HEK293 (cell line): ENCODE results near the gene MFSD1.

Source experiments
- CTCF ChIA-PET: fragments of 350-600 bp; formaldehyde crosslinking; extraction: SDS; loops from one replicate; lab custom pipeline; 2021; ENCODE audit warnings: antibody characterized with exemption; lab: Yijun Ruan, JAX
- POLR2A ChIA-PET: fragments of 300-600 bp; formaldehyde crosslinking; extraction: SDS; loops from one replicate; lab custom pipeline; 2020; ENCODE audit warnings: antibody characterized with exemption, inconsistent platforms; lab: Yijun Ruan, JAX
- H3K27ac ChIP-seq: fragments of 200-500 bp; sonication (Bioruptor generic); 2 replicates; pipeline ENCODE4 v1.5.1; 2014; ENCODE audit warnings: low read depth, low read length, control low read depth, inconsistent platforms; ENCODE audit errors: extremely low read depth
- H3K36me3 ChIP-seq, 2 experiments: fragments of 200-500 bp in 1 of 2; sonication (Bioruptor generic) in 1 of 2; 1 replicate in 1 of 2; 2 replicates in 1 of 2; pipeline ENCODE4 v1.5.1; 2014 to 2017; ENCODE audit warnings: inconsistent platforms in 2 of 2, low read length in 2 of 2; ENCODE audit not compliant: control insufficient read depth in 2 of 2, insufficient read depth in 1 of 2
- H3K4me1 ChIP-seq: fragments of 200-500 bp; sonication (Bioruptor generic); 2 replicates; pipeline ENCODE4 v1.5.1; 2014; ENCODE audit warnings: mild to moderate bottlenecking, low read length, inconsistent platforms; ENCODE audit not compliant: control insufficient read depth, insufficient read depth
- H3K4me3 ChIP-seq: 2 replicates; pipeline ENCODE4 v1.5.1; 2011; ENCODE audit warnings: low read depth, mild to moderate bottlenecking, control low read depth, low read length, moderate library complexity
- H3K9me3 ChIP-seq: fragments of 200-500 bp; sonication (Bioruptor generic); 2 replicates; pipeline ENCODE4 v1.5.1; 2014; ENCODE audit warnings: low read depth, low read length, inconsistent platforms; ENCODE audit not compliant: control insufficient read depth, insufficient read depth
- BCL11A ChIP-seq: fragments of 450-650 bp; formaldehyde crosslinking; IDR thresholded peaks from 2 replicates; pipeline ENCODE4 v1.5.1; 2016; ENCODE audit warnings: low read depth, missing biosample characterization, missing genetic modification characterization
- GLIS1 ChIP-seq: fragments of 450-650 bp; formaldehyde crosslinking; IDR thresholded peaks from 2 replicates; pipeline ENCODE4 v1.5.1; 2016; ENCODE audit warnings: missing biosample characterization, missing genetic modification characterization
- HOXA7 ChIP-seq: sonication (generic); formaldehyde crosslinking; IDR thresholded peaks from 2 replicates; pipeline ENCODE4 v1.8.1; 2022; ENCODE audit warnings: missing genetic modification reagents, borderline replicate concordance
- HOXD13 ChIP-seq: sonication (generic); formaldehyde crosslinking; IDR thresholded peaks from 2 replicates; pipeline ENCODE4 v1.8.0; 2022; ENCODE audit warnings: missing genetic modification reagents, borderline replicate concordance
- IKZF3 ChIP-seq: fragments of 450-650 bp; IDR thresholded peaks from 2 replicates; pipeline ENCODE4 v1.5.0; 2018; ENCODE audit warnings: missing biosample characterization, mild to moderate bottlenecking, missing genetic modification characterization, moderate library complexity
- INSM2 ChIP-seq: fragments of 450-650 bp; formaldehyde crosslinking; IDR thresholded peaks from 2 replicates; pipeline ENCODE4 v1.5.1; 2016; ENCODE audit warnings: missing biosample characterization, missing genetic modification characterization
- SCRT1 ChIP-seq: fragments of 450-650 bp; formaldehyde crosslinking; IDR thresholded peaks from 2 replicates; pipeline ENCODE4 v1.5.1; 2016; ENCODE audit warnings: missing biosample characterization, missing genetic modification characterization, borderline replicate concordance
- SCRT2 ChIP-seq: fragments of 450-650 bp; formaldehyde crosslinking; IDR thresholded peaks from 2 replicates; pipeline ENCODE4 v1.5.1; 2016; ENCODE audit warnings: missing biosample characterization, missing genetic modification characterization
- YY2 ChIP-seq: fragments of 450-650 bp; formaldehyde crosslinking; IDR thresholded peaks from 2 replicates; pipeline ENCODE4 v1.5.1; 2016; ENCODE audit warnings: missing biosample characterization, missing genetic modification characterization
- ZBTB17 ChIP-seq: fragments of 450-650 bp; formaldehyde crosslinking; IDR thresholded peaks from 2 replicates; pipeline ENCODE4 v1.5.1; 2016; ENCODE audit warnings: missing biosample characterization, missing genetic modification characterization
- ZBTB20 ChIP-seq: fragments of 450-650 bp; formaldehyde crosslinking; IDR thresholded peaks from 2 replicates; pipeline ENCODE4 v1.5.1; 2016; ENCODE audit warnings: missing biosample characterization, missing genetic modification characterization
- ZBTB8A ChIP-seq: fragments of 450-650 bp; formaldehyde crosslinking; IDR thresholded peaks from 2 replicates; pipeline ENCODE4 v1.5.1; 2016; ENCODE audit warnings: missing biosample characterization, missing genetic modification characterization
- ZFP37 ChIP-seq: fragments of 450-650 bp; formaldehyde crosslinking; IDR thresholded peaks from 2 replicates; pipeline ENCODE4 v1.5.1; 2016; ENCODE audit warnings: missing biosample characterization, missing genetic modification characterization
- ZFP41 ChIP-seq: fragments of 450-650 bp; formaldehyde crosslinking; IDR thresholded peaks from 2 replicates; pipeline ENCODE4 v1.5.1; 2016; ENCODE audit warnings: missing biosample characterization, missing genetic modification characterization, borderline replicate concordance
- ZNF157 ChIP-seq: fragments of 450-650 bp; formaldehyde crosslinking; IDR thresholded peaks from 2 replicates; pipeline ENCODE4 v1.5.1; 2016; ENCODE audit warnings: missing biosample characterization, missing genetic modification characterization
- ZNF341 ChIP-seq: fragments of 450-650 bp; formaldehyde crosslinking; IDR thresholded peaks from 2 replicates; pipeline ENCODE4; 2016; ENCODE audit warnings: low read depth, missing biosample characterization, missing genetic modification characterization
- ZNF354C ChIP-seq: fragments of 450-650 bp; formaldehyde crosslinking; IDR thresholded peaks from 2 replicates; pipeline ENCODE4 v1.5.1; 2016; ENCODE audit warnings: missing biosample characterization, missing genetic modification characterization, low read depth, borderline replicate concordance
- ZNF423 ChIP-seq: fragments of 450-650 bp; formaldehyde crosslinking; IDR thresholded peaks from 2 replicates; pipeline ENCODE4 v1.5.1; 2016; ENCODE audit warnings: missing biosample characterization, missing genetic modification characterization
- ZNF433 ChIP-seq: fragments of 450-650 bp; formaldehyde crosslinking; IDR thresholded peaks from 2 replicates; pipeline ENCODE4 v1.5.1; 2016; ENCODE audit warnings: missing biosample characterization, missing genetic modification characterization, low read depth
- ZNF544 ChIP-seq: fragments of 450-650 bp; formaldehyde crosslinking; IDR thresholded peaks from 2 replicates; pipeline ENCODE4 v1.5.0; 2017; ENCODE audit warnings: missing biosample characterization, missing genetic modification characterization
- ZNF623 ChIP-seq: fragments of 450-650 bp; formaldehyde crosslinking; IDR thresholded peaks from 2 replicates; pipeline ENCODE4 v1.5.1; 2016; ENCODE audit warnings: missing biosample characterization, missing genetic modification characterization
- ZNF624 ChIP-seq: fragments of 450-650 bp; formaldehyde crosslinking; IDR thresholded peaks from 2 replicates; pipeline ENCODE4 v1.5.1; 2017; ENCODE audit warnings: missing biosample characterization, missing genetic modification characterization
- ZNF747 ChIP-seq: fragments of 450-650 bp; formaldehyde crosslinking; IDR thresholded peaks from 2 replicates; pipeline ENCODE4 v1.5.1; 2016; ENCODE audit warnings: missing biosample characterization, missing genetic modification characterization
- ZNF776 ChIP-seq: fragments of 450-650 bp; formaldehyde crosslinking; IDR thresholded peaks from 2 replicates; pipeline ENCODE4 v1.5.0; 2017; ENCODE audit warnings: missing biosample characterization, missing genetic modification characterization, borderline replicate concordance
- TF ChIP-seq, protein P1 (sequence below): fragments of 450-650 bp; formaldehyde crosslinking; IDR thresholded peaks from 2 replicates; pipeline ENCODE4 v1.5.1; 2017; ENCODE audit warnings: missing biosample characterization, missing genetic modification characterization
- TF ChIP-seq, protein P2 (sequence below): fragments of 450-650 bp; formaldehyde crosslinking; IDR thresholded peaks from 2 replicates; pipeline ENCODE4 v1.5.1; 2016; ENCODE audit warnings: missing biosample characterization, missing genetic modification characterization

Gene MFSD1

GRCh38 chr3:158847452-158847821 lies 45.6 kb downstream of the MFSD1 start:
- H3K27ac ChIP-seq, result no peak overlapping the region
- no peak for TF ChIP-seq ZNF157
- no peak for TF ChIP-seq ZNF776 (tag by site-specific recombination)
- no peak for TF ChIP-seq INSM2 (tag by site-specific recombination)
- TF ChIP-seq, protein P1, sequence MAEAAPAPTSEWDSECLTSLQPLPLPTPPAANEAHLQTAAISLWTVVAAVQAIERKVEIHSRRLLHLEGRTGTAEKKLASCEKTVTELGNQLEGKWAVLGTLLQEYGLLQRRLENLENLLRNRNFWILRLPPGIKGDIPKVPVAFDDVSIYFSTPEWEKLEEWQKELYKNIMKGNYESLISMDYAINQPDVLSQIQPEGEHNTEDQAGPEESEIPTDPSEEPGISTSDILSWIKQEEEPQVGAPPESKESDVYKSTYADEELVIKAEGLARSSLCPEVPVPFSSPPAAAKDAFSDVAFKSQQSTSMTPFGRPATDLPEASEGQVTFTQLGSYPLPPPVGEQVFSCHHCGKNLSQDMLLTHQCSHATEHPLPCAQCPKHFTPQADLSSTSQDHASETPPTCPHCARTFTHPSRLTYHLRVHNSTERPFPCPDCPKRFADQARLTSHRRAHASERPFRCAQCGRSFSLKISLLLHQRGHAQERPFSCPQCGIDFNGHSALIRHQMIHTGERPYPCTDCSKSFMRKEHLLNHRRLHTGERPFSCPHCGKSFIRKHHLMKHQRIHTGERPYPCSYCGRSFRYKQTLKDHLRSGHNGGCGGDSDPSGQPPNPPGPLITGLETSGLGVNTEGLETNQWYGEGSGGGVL (tag by site-specific recombination), result peak; percentile 70; the same call in 1 of the 2 replicates
- peak; percentile 85 for TF ChIP-seq SCRT2 (tag by site-specific recombination)
- TF ChIP-seq SCRT1, result peak; percentile 86
- no peaks in the 10 kb centered on the region for H3K36me3 ChIP-seq
- ChIA-PET CTCF (interaction anchor here (1.4 to 4.9 kb wide), 5 partner anchors 9 to 411 kb away, joined by 3 to 82 read pairs (median 27); no protein-coding TSS in a partner anchor), POLR2A (no interaction called here)
- no peaks in the 10 kb centered on the region for H3K9me3 ChIP-seq
- no peaks in the 10 kb centered on the region for H3K4me1 ChIP-seq
- no peak overlapping the region for H3K4me3 ChIP-seq

GRCh38 chr3:158847885-158848284 lies 46.0 kb downstream of the MFSD1 start:
- POLR2A ChIA-PET, result no interaction called here
- H3K4me3 ChIP-seq, result no peak overlapping the region
- TF ChIP-seq SCRT2 (tag by site-specific recombination) (0 out of 2 replicates have a peak, but pooled peaks have one; percentile 6), ZNF341 (no peak), ZBTB17 (tag by site-specific recombination) (peak; percentile 73)

GRCh38 chr3:158849757-158850156 lies 47.9 kb downstream of the MFSD1 start:
- Histone ChIP-seq H3K4me1 (no peaks in the 10 kb centered on the region), H3K9me3 (no peaks in the 10 kb centered on the region), H3K27ac (no peak overlapping the region), H3K36me3 (no peaks in the 10 kb centered on the region), H3K4me3 (no peak overlapping the region)
- ChIA-PET CTCF (interaction anchor here (0.6 to 1.1 kb wide), 3 partner anchors 403 to 411 kb away, joined by 3 read pairs; no protein-coding TSS in a partner anchor), POLR2A (no interaction called here)
- no peak for TF ChIP-seq ZNF747 (tag by site-specific recombination)
- no peak for TF ChIP-seq SCRT2 (tag by site-specific recombination)
- TF ChIP-seq ZNF544, result no peak
- no peak for TF ChIP-seq ZNF623 (tag by site-specific recombination)
- TF ChIP-seq ZNF433 (tag by site-specific recombination), result no peak
- TF ChIP-seq BCL11A (tag by site-specific recombination), result no peak
- no peak for TF ChIP-seq YY2
- no peak for TF ChIP-seq ZNF624 (tag by site-specific recombination)
- no peak for TF ChIP-seq ZFP37 (tag by site-specific recombination)
- no peak for TF ChIP-seq ZBTB8A (tag by site-specific recombination)
- TF ChIP-seq ZBTB20 (tag by site-specific recombination), result no peak
- TF ChIP-seq IKZF3 (tag by site-specific recombination), result no peak
- TF ChIP-seq GLIS1 (tag by site-specific recombination), result no peak
- TF ChIP-seq ZNF354C (tag by site-specific recombination), result no peak
- TF ChIP-seq, protein P2, sequence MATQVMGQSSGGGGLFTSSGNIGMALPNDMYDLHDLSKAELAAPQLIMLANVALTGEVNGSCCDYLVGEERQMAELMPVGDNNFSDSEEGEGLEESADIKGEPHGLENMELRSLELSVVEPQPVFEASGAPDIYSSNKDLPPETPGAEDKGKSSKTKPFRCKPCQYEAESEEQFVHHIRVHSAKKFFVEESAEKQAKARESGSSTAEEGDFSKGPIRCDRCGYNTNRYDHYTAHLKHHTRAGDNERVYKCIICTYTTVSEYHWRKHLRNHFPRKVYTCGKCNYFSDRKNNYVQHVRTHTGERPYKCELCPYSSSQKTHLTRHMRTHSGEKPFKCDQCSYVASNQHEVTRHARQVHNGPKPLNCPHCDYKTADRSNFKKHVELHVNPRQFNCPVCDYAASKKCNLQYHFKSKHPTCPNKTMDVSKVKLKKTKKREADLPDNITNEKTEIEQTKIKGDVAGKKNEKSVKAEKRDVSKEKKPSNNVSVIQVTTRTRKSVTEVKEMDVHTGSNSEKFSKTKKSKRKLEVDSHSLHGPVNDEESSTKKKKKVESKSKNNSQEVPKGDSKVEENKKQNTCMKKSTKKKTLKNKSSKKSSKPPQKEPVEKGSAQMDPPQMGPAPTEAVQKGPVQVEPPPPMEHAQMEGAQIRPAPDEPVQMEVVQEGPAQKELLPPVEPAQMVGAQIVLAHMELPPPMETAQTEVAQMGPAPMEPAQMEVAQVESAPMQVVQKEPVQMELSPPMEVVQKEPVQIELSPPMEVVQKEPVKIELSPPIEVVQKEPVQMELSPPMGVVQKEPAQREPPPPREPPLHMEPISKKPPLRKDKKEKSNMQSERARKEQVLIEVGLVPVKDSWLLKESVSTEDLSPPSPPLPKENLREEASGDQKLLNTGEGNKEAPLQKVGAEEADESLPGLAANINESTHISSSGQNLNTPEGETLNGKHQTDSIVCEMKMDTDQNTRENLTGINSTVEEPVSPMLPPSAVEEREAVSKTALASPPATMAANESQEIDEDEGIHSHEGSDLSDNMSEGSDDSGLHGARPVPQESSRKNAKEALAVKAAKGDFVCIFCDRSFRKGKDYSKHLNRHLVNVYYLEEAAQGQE (tag by site-specific recombination), result no peak
- no peak for TF ChIP-seq ZNF423 (tag by site-specific recombination)
- no peak for TF ChIP-seq HOXA7 (CRISPR knock-in tag)
- no peak for TF ChIP-seq HOXD13 (CRISPR knock-in tag)
- TF ChIP-seq ZFP41 (tag by site-specific recombination), result no peak

More at GRCh38 chr3:158847885-158848284, 46.0 kb downstream of the MFSD1 start:
- Histone ChIP-seq H3K9me3 (no peaks in the 10 kb centered on the region), H3K27ac (no peak overlapping the region), H3K36me3 (no peaks in the 10 kb centered on the region), H3K4me1 (no peaks in the 10 kb centered on the region)
- CTCF ChIA-PET, result interaction anchor here (1.4 to 4.9 kb wide), 5 partner anchors 9 to 411 kb away, joined by 3 to 82 read pairs (median 27); no protein-coding TSS in a partner anchor
